ENCODE results near the gene CBX4. TPM values are rescaled to one million over a fixed set of nuclear protein-coding genes. Genes with fewer than 3 reads are reported as not detected.
A peak's percentile ranks its signal among the peaks of the same experiment; 100 is the strongest.

The CBX4 gene
- total RNA-seq, 1 donor from 2014 or later: 2.7 TPM

DNA sequence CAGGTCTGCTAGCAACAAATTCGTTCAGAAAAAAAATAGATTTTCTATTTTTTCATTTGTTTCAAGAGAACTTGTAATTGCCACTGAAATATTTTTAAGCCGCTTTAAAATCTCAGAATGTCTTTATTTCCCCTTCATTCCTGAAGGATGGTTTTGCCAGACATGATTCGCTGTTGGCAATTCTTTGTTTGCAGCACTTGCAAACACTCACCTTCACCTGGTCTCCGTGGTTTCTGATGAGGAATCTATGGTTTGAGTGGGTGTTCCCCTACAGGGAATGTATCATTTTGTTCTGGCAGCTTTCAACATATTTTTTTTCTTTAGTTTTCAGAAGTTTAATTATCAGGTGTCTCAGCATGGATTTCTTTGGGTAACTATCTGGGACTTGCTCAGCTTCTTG is 36.3 kb upstream of the CBX4 start:
- Histone ChIP-seq H3K9ac (no peak overlapping the region), H3K4me2 (no peak overlapping the region)
- H3K27me3 Mint-ChIP-seq (ENCODE audit: insufficient read depth, low read depth): peaks cover 8% of the 10 kb centered on the region

DNA sequence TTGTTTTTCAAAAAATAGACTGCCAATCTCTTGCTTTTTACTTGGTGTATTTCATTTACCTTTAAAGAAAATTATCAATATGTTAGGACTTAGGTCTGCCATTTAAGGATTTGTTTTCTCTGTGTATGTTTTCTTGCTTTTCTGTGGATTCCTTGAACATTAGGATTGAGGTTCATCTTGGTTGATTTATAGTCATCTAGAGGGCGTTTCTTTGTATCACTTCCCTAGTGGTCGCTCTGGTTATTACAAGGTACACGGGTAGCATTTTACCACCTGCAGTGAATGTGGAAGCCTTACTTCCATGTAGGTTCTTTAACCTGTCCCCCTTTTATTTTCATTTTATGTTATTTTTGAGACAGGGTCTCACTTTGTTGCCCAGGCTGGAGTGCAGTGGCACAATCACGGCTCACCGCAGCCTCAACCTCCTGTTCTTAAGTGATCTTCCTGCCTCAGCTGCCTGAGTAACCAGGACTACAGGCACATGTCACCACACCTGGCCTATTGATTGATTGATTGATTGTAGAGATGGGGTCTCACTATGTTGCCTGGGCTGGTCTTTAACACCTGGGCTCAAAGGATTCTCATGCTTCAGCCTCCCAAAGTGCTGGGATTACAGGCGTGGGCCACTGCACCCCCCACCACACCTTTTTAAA is 35.2 kb upstream of the CBX4 start:
- no peak overlapping the region for H3K4me3 Mint-ChIP-seq
- peak; percentile 58 for DNase-seq (ENCODE audit: low spot score)
- peaks cover 7% of the 10 kb centered on the region for H3F3A ChIP-seq (ENCODE audit: low read depth)
- no peak overlapping the region for H3K27ac Mint-ChIP-seq
- H3K27me3 ChIP-seq: no peaks in the 10 kb centered on the region
- no peak overlapping the region for H3K4me3 ChIP-seq
- no peaks in the 10 kb centered on the region for H4K20me1 ChIP-seq (ENCODE audit: low read depth)
- H3K9ac ChIP-seq: no peak overlapping the region
- H3K27me3 Mint-ChIP-seq (ENCODE audit: insufficient read depth, low read depth): peaks cover 8% of the 10 kb centered on the region
- H3K36me3 ChIP-seq: no peaks in the 10 kb centered on the region
- peaks cover 4% of the 10 kb centered on the region for H3K36me3 Mint-ChIP-seq
- peaks cover 4% of the 10 kb centered on the region for H3K9me3 Mint-ChIP-seq
- no peaks in the 10 kb centered on the region for H3K79me2 ChIP-seq (ENCODE audit: low read depth)
- no peak overlapping the region for H2AFZ ChIP-seq (replicated peaks)
- H3K27ac ChIP-seq: no peak overlapping the region
- H3K4me1 Mint-ChIP-seq: peaks cover 21% of the 10 kb centered on the region
- no peak overlapping the region for H3K4me2 ChIP-seq
- peaks cover 20% of the 10 kb centered on the region for H3K4me1 ChIP-seq
- no peaks in the 10 kb centered on the region for H3K9me3 ChIP-seq (ENCODE audit: low read depth)
- no peak for TF ChIP-seq EZH2phosphoT487 (IDR thresholded peaks at IDR 0.05)
- TF ChIP-seq, protein P1, sequence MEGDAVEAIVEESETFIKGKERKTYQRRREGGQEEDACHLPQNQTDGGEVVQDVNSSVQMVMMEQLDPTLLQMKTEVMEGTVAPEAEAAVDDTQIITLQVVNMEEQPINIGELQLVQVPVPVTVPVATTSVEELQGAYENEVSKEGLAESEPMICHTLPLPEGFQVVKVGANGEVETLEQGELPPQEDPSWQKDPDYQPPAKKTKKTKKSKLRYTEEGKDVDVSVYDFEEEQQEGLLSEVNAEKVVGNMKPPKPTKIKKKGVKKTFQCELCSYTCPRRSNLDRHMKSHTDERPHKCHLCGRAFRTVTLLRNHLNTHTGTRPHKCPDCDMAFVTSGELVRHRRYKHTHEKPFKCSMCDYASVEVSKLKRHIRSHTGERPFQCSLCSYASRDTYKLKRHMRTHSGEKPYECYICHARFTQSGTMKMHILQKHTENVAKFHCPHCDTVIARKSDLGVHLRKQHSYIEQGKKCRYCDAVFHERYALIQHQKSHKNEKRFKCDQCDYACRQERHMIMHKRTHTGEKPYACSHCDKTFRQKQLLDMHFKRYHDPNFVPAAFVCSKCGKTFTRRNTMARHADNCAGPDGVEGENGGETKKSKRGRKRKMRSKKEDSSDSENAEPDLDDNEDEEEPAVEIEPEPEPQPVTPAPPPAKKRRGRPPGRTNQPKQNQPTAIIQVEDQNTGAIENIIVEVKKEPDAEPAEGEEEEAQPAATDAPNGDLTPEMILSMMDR (IDR thresholded peaks at IDR 0.05): peak; percentile 60
- no peak for TF ChIP-seq EZH2 (IDR thresholded peaks at IDR 0.05)

More for the DNA sequence above, 36.3 kb upstream of the CBX4 start:
- H3F3A ChIP-seq (ENCODE audit: low read depth): peaks cover 5% of the 10 kb centered on the region
- TF ChIP-seq EZH2phosphoT487 (IDR thresholded peaks at IDR 0.05): no peak
- TF ChIP-seq EZH2 (IDR thresholded peaks at IDR 0.05): no peak
- TF ChIP-seq, protein P1 (IDR thresholded peaks at IDR 0.05): no peak
- no peaks in the 10 kb centered on the region for H4K20me1 ChIP-seq (ENCODE audit: low read depth)
- no peak overlapping the region for H3K4me3 ChIP-seq
- Mint-ChIP-seq H3K4me3 (no peak overlapping the region), H3K9me3 (peaks cover 4% of the 10 kb centered on the region), H3K4me1 (peaks cover 15% of the 10 kb centered on the region), H3K36me3 (peaks cover 4% of the 10 kb centered on the region), H3K27ac (no peak overlapping the region)
- no peak overlapping the region for H2AFZ ChIP-seq (replicated peaks)
- DNase-seq (ENCODE audit: low spot score): no peak
- H3K27ac ChIP-seq: no peak overlapping the region
- H3K79me2 ChIP-seq (ENCODE audit: low read depth): no peaks in the 10 kb centered on the region
- H3K36me3 ChIP-seq: no peaks in the 10 kb centered on the region
- no peaks in the 10 kb centered on the region for H3K9me3 ChIP-seq (ENCODE audit: low read depth)
- no peaks in the 10 kb centered on the region for H3K27me3 ChIP-seq
- H3K4me1 ChIP-seq: peaks cover 10% of the 10 kb centered on the region

DNA sequence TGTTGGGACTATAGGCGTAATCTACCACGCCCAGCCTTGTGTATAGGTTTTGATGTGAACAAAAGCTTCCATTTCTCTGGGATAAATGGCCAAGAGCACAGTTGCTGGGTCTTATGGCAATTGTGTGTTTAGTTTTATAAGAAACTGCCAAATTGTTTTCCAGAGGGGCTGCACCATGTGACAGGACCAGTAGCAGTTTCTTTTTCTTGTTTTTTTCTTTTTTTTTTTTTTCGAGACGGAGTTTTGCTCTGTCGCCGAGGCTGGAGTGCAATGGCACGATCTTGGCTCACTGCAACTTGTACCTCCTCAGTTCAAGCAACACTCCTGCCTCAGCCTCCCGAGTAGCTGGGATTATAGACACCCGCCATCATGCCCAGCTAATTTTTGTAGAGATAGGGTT is 34.3 kb upstream of the CBX4 start:
- H3K9me3 ChIP-seq (ENCODE audit: low read depth): no peaks in the 10 kb centered on the region
- peaks cover 4% of the 10 kb centered on the region for H3K36me3 Mint-ChIP-seq
- H3K9ac ChIP-seq: no peak overlapping the region
- no peaks in the 10 kb centered on the region for H3K79me2 ChIP-seq (ENCODE audit: low read depth)
- no peak for DNase-seq (ENCODE audit: low spot score)
- no peak overlapping the region for H2AFZ ChIP-seq (replicated peaks)
- H3K4me1 ChIP-seq: peaks cover 28% of the 10 kb centered on the region
- peaks cover 14% of the 10 kb centered on the region for H3F3A ChIP-seq (ENCODE audit: low read depth)
- H3K27ac ChIP-seq: no peak overlapping the region
- H3K36me3 ChIP-seq: no peaks in the 10 kb centered on the region
- peaks cover 8% of the 10 kb centered on the region for H3K27me3 Mint-ChIP-seq (ENCODE audit: insufficient read depth, low read depth)
- peaks cover 4% of the 10 kb centered on the region for H3K9me3 Mint-ChIP-seq
- H3K4me3 Mint-ChIP-seq: no peak overlapping the region
- no peaks in the 10 kb centered on the region for H3K27me3 ChIP-seq
- H3K4me3 ChIP-seq: no peak overlapping the region
- H3K4me2 ChIP-seq: no peak overlapping the region
- H3K4me1 Mint-ChIP-seq: peaks cover 29% of the 10 kb centered on the region
- no peaks in the 10 kb centered on the region for H4K20me1 ChIP-seq (ENCODE audit: low read depth)
- H3K27ac Mint-ChIP-seq: no peak overlapping the region
- TF ChIP-seq EZH2phosphoT487 (IDR thresholded peaks at IDR 0.05) (no peak), EZH2 (IDR thresholded peaks at IDR 0.05) (no peak)
- TF ChIP-seq, protein P1 (IDR thresholded peaks at IDR 0.05): no peak
